Measurements from ENCODE around the gene TESMIN. TPM values are rescaled to one million over a fixed set of nuclear protein-coding genes. Genes with fewer than 3 reads are reported as not detected.

The TESMIN gene
- total RNA-seq, 2 donors from 2014 or later = 0.62 to 0.93 TPM

DNA sequence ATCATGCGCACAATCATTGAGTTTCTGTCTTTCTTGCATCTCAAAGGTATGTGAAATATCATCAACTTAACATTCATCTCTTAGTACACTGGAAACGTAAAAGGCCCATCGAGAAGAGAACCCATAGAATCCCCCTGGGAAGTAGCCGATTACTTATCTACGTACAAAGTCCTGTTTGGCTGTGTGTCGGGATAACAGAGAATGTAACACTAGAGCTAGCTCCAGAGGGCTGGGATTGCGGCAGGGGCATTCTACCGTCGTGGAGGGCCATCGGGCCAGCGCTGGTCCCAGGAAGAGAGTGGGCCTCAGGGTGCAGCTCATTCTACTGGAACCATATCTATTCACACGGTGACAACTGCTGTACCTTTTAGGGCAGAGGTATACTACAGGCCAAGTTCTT is 62.4 kb downstream of the TESMIN start:
- intact Hi-C loops (cut with DNase I) = loop anchor here in 1 of 2 donors (5.0 kb wide), 1 partner anchor 557 kb away; no protein-coding TSS in a partner anchor
- no peak for DNase-seq (ENCODE audit: low spot score)

DNA sequence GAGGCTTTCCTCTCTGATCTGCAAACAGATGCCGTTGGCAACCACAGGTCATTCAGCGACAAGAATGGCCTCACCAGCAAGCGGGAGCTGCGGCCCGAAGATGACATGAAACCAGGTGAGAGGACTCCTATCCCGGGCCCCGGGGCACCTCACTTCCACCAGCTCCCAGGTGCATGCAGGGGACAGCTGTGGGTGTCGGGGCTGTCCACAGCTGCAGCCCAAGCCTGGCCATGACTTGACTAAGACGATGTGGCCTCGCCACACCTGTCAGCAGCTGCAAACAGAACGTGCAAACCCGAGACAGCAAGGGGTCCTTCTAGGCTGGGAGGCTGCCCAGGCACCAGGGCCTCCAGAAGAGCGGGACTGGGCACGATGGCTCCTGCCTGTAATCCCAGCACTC is 63.3 kb downstream of the TESMIN start:
- DNase-seq (ENCODE audit: low spot score) = peak; percentile 73
- intact Hi-C loops (cut with DNase I) = loop anchor here in 1 of 2 donors (5.0 kb wide), 1 partner anchor 556 kb away; no protein-coding TSS in a partner anchor

DNA sequence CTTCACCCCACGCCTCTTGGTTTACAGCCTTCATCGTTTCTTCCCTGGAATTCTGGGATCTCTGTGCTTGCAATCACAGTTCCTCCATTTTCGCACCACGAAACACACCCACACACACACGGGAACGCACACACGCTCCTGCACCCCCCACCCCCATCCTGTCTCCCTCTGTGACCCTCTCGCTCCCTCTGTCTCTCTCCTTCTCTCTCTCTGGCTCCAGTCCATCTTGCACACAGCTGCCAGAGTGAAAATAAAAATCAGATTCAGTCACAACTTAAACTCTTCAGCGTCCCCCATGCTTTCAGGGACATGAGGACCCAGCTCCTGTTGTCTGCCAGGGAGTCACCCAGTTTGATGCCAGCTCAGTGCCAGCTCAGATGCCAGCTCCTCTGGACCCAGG is 64.0 kb downstream of the TESMIN start:
- intact Hi-C loops (cut with DNase I) = loop anchor here in 1 of 2 donors (5.0 kb wide), 1 partner anchor 555 kb away; no protein-coding TSS in a partner anchor
- DNase-seq (ENCODE audit: low spot score) = peak; percentile 56

DNA sequence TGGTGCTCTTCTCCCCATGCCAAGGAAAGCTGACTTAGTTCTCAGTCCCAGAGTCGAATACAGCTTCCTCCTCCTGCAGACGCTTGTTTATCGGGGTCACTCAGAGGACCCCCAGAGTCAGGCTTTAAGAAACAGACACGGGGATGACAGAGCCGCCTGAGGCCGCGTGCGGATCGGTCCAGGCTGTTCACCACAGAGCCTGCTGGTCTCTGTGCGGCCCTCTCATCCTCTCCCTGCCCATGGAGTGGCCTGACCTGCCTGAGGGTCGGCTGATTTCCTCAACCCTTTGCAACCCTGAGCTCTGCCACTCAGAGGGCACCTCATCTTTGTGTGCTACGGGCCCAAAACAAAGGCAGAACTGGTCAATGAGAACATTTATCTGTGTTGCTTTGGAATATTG is 64.8 kb downstream of the TESMIN start:
- no peak for DNase-seq (ENCODE audit: low spot score)

DNA sequence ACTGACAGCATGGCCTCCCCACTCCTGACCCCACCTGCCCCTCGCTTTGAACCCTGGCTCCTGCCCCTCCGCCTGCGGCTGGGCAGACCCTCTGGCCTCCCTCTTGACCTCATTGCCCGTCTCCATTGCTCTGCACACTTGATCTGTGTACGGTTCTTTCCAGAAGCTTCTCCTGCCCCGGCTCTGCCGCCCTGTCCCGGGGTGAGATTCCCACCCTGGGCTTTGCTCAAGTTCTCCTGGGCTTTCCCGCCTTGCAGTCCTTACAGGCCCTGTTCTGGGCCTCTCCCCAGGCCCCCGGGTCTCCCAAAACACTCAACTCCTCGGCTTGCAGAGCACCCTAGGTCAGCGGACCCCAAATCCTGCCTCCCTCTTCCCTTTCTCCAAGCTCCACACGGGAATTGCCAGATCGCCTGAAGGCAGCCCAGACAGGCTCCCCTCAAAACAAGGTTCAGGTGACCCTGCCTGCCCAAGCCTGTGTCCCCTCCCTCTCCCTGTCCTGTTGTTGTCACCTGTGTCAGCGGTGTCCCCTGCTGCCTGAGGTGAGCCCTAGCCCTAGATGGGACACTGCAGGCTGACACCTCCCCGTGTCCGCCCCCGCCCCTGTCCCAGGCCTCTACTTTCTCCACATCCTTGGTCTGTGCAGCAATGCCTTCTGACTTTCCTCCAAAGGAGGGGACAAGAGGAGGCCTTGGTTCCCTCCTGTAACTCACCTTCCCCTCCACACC is 65.5 kb downstream of the TESMIN start:
- peak; percentile 54 for DNase-seq (ENCODE audit: low spot score)
- intact Hi-C loops (cut with DNase I) = loop anchor here in 1 of 2 donors (5.0 kb wide), 1 partner anchor 554 kb away; no protein-coding TSS in a partner anchor

More for the DNA sequence above, 64.8 kb downstream of the TESMIN start:
- intact Hi-C loops (cut with DNase I) = loop anchor here in 1 of 2 donors (5.0 kb wide), 1 partner anchor 554 kb away; no protein-coding TSS in a partner anchor

DNA sequence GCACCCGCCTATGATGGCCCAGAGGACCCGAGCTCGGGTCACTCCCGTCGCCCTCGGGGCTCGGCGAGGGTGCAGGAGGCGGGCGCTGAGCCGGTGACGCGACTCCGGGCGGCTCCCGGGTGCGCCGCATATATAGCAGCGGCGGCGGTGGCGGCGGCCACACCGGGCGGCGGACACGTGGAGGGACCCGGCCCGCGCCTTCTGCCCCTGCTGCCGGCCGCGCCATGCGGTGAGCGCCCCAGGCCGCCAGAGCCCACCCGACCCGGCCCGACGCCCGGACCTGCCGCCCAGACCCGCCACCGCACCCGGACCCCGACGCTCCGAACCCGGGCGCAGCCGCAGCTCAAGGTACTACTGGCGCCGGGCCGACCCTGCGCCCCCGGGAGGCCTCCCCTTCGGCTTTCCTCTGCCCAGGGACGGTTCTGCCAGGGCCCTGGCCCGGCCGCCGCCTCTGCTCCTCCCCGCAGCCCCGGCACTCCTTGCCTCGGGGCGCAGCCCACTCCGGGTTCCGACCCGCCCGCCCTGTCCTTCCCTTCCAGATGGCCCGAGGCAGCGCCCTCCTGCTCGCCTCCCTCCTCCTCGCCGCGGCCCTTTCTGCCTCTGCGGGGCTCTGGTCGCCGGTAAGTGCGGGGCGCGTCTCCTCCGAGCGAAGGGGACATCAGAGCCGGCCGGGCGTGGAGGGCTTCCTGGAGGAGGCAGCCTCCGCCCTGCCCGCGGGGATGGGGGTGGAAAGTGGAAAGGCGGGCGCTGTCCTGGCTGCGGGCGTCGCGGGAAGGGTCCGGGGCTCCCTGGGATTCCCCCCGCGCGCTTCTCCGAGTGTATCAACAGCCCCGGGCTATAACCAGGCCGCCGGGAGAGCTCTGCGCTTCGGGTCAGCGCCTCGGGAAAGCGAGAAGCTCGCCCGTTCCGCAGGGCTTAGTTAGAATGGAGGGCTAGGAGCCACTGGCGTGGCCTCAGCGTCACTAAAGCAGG is 66.6 kb downstream of the TESMIN start, which contains the start of gene GAL:
TSS of gene GAL (plus strand) at position 160 of the 972 bp plus-strand sequence. CDS start at position 540, 380 bp downstream.
- DNase-seq (ENCODE audit: low spot score) = peak; percentile 75

DNA sequence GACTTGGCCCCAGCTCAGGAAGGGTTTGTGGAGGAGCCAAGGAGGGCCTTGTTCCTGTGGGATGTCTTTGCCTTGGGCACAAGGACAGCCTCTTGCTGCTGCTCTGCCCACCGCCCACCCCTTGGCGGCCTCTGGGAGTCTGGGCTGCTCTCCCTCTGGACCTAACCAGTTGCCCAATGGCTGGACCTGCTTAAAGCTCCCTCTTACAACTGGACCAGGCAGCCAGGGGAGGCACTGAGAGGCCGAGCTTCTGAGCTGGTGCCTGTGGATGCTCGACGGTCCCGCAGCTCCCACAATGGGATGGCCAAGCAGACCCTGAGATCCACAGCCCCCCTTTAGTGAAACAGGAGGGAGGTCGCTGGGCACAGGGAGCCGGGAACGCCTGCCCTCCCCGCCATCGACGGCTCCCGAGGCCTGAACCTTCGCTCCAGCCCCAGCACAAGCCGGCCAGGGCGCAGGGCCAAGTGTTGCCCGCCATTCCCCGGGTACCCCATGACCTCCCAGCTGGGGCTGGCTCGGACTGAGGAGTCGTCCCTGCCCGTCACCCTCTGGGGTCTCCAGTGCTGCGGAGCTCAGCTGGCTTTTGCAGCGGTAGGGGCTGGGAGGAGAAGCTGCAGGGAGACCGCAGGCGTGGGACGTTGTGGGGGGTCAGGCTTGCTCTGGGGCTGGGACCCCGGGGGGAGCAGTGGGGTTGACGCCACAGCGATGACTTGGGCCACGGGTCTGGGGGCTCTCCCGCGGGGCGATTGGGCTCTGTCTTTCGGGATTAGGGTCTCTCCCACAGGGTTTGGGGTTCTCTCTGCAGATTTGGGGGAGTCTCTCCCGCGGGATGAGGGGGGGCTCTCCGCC is 67.6 kb downstream of the TESMIN start:
- intact Hi-C loops (cut with DNase I) = no loop called here
- DNase-seq (ENCODE audit: low spot score) = peak; percentile 83

More for the DNA sequence above, 66.6 kb downstream of the TESMIN start, which contains the start of gene GAL:
- intact Hi-C loops (cut with DNase I) = loop anchor here in 1 of 2 donors (5.0 kb wide), 1 partner anchor 552 kb away; no protein-coding TSS in a partner anchor

DNA sequence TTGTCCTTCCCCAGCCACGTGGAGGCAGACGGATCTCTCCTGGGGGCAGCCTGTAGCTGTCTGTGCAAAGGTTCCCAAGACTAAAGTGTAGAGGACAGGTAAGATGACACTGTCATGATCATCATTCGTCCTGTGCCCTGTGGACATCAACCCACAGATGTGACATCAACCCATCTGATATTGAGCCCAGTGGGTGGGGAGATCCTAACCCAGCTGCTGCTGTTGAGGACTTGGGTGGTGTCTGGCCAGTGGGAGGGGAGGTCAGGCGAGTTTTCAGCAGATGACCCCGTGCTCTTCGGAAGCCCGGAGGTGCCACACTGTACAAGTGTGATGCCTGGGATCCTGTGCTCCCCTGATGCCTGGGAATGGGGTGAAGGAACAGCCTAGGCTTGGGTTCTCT is 68.2 kb downstream of the TESMIN start:
- peak; percentile 42 for DNase-seq (ENCODE audit: low spot score)
- intact Hi-C loops (cut with DNase I) = no loop called here

DNA sequence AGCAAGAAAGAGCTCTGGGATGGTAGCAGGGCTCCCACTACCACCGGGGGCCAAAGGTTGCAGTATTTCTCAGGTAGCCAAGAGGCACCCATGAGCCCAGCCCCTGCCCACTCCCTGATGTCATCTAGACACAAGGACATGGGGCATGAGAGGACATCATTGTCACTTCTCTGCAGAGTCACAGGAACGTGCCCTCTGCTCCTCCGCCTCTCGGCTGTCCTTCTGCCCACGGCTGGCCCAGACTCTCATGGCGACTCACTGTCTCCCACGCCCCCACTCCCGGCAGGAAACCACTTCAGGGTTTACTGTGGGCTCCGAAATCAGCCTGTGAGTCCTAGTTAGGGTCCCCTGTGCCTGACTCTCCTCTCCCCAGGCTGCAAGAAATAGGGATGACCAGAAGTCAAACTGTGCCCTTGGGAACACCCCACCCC is 68.8 kb downstream of the TESMIN start:
- peak; percentile 32 for DNase-seq (ENCODE audit: low spot score)
- intact Hi-C loops (cut with DNase I) = no loop called here

DNA sequence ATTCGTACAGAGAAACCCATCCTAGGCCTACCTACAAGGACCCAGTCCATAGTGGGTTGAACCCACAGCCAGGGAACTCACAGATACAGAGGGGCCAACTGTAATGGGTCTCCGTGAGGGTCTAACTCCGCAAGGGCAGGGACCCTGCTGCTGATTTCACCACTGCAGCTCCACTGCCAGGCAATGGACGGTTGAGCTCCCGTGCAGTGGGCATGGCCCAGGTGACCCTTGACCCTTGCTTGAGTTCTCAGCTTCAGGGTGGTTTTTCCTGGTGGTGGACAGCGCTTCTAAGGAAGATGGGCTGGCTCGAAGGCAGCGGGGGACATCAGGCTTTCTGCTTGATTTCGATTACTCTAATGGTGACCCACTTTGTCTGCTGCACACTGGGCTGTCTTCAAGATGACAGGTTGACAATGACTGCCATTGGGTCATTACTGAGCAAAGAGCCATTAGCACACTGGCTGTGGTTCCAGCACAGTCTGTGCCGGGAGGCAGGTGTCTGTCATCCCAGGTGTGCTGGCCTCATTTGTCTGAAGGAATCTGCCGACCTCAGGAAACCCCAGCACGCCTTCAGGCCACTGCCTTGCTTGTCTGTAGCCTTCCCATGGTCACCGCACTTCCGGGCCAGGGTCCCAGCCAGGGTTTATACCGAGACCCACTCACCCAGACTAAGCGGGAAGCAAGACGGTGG is 70.6 kb downstream of the TESMIN start:
- peak; percentile 52 for DNase-seq (ENCODE audit: low spot score)
- intact Hi-C loops (cut with DNase I) = no loop called here

DNA sequence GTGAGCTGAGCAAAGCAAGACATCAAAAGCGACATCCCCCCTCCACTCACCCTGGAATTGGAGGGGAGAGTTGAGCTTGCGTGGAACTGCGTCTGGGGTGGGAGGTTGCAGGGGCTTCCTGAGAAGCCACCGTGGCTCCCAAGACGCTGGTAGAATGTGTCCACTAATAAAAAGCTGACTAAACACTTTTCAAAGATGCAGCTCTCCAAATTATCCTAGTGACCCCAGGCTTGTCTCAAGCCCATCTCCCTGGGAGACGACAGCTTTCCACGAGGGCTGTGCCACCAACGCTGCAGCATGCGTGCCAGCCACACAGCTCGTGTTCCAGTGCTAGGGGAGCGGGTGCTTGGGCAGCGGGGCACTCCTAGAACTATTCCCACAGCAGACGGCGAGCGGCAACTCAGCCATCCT is 73.3 kb downstream of the TESMIN start:
- DNase-seq (ENCODE audit: low spot score) = peak; percentile 49
- intact Hi-C loops (cut with DNase I) = no loop called here

DNA sequence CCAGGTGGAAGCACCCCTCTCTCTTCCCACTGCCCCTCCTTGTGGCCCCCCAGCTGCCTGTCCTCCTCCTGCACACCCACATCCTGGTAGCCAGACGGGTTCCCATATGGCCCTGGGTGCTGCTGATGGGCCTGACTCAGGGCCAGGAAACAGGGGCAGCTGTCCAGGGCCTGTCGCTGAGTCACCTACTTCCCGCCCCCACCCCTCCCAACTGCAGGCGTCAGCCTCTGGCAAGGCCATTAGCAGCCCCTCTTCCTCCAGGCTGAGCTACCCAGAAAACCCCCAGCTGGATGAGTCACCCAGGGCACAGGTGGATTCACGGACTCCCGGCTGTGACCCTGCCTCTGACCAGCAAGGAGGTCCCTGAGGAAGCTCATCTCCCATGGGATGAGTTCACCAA is 73.9 kb downstream of the TESMIN start:
- intact Hi-C loops (cut with DNase I) = no loop called here
- peak; percentile 81 for DNase-seq (ENCODE audit: low spot score)

DNA sequence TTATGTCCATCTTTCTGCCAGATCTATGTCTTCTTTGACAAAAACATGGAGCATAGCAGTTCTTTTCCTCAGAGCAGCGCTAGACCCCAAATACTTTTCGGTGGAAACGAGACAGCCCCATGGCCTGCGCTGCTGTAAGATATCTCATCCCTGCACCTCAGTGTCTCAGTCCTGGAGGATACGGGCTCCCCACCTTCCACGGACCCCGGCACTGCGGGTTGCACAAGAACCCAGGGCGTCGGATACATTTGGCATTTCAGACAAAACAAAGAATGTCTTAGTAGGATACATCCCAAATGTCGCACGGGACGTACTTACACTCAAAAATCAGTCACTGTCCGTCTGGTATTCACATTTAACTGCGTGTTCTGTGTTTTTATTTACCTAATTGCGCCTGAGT is 76.9 kb downstream of the TESMIN start:
- intact Hi-C loops (cut with DNase I) = loop anchor here in 1 of 2 donors (5.0 kb wide), 1 partner anchor 1833 kb away; no protein-coding TSS in a partner anchor
- peak; percentile 41 for DNase-seq (ENCODE audit: low spot score)

DNA sequence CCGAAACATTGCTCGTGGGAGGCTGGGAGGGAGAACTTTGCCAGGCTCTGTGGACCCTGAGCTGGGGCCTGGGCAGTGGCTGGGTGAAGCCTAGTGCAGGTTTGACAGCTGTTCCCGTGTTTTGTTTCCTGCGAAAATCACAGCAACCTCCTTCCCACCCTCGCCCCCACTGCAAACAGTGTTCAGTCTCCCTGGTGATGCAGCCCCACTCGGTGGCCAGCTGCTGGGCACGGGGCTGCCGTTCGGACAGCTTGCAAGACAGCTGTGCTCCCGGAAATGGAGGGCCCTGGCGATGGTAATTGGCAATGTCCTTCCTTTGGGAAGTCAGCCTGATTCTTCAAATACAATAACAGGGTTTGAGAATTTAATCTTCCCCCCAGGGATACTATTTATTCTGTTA is 77.3 kb downstream of the TESMIN start:
- DNase-seq (ENCODE audit: low spot score) = peak; percentile 48
- intact Hi-C loops (cut with DNase I) = loop anchor here in 1 of 2 donors (5.0 kb wide), 1 partner anchor 1833 kb away; no protein-coding TSS in a partner anchor

DNA sequence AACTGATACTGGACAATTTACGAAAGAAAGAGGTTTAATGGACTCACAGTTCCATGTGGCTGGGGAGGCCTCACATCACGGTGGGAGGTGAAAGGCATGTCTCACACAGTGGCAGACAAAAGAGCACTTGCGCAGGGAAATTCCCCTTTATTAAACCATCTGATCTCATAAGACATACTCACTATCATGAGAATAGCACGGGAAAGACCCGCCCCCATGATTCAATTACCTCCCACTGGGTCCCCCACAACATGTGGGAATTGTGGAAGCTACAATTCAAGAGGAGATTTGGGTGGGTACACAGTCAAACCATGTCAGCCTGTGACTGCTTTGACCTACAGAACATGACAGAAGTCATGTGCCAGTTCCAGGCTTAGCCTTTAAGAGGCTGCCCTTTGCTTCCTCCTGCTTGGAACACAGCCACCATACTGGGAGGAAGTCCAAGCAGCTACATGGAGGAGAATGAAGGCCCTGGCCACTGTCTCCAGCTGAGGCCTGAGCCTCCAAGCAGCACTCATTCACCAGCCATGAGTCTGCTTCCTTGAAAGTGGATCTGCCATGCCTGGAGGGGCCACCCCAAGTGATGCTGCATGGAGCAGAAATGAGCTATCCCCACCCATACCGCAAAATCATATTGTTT is 77.9 kb downstream of the TESMIN start:
- DNase-seq (ENCODE audit: low spot score) = peak; percentile 32

DNA sequence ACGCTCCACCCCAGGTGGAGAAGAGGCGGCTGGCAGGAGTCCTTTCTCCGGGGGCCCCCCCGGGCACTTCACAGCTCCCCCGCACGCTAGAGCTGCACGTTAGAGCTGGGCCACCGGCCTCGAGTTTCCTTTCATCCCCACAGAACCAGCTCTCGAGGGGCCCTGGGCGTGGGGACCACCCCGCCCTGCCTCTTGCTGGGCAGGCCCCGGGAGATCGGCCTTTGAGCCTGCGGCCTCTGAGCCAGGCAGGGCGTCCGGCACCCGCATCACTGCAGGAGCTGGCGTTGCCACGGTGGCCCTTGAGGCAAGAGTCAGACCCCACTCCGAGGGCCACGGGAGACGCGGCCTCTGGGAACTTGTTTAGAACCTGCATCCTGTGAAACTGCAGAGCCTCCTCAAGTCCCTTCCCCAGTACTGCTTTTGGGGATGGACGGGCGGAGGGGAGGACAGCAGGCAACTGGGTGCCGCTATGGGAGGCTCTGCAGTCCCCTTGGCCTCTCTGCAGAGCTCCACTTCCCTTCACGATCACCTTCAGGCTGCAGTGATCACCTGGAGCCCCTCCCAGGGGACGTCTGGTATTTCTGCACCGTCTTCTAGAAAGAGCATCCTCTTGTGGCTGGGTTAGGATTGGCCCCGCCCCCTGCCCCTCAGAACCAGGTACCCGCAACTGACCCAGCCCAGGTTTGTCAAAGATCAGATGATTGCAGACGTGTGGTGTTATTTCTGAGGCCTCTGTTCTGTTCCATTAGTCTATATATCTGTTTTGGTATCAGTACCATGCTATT is 80.9 kb downstream of the TESMIN start:
- intact Hi-C loops (cut with DNase I) = loop anchor here in 1 of 2 donors (5.0 kb wide), 1 partner anchor 1837 kb away; no protein-coding TSS in a partner anchor
- peak; percentile 80 for DNase-seq (ENCODE audit: low spot score)

More for the DNA sequence above, 77.9 kb downstream of the TESMIN start:
- intact Hi-C loops (cut with DNase I) = loop anchor here in 1 of 2 donors (5.0 kb wide), 1 partner anchor 1834 kb away; no protein-coding TSS in a partner anchor

Data from posterior vena cava (tissue), 2 donors.